Vagina (tissue), 2 donors: ENCODE measurements around the gene PGLYRP3.

ENCODE experiments used
- POLR2AphosphoS5 ChIP-seq, 2 donors: sonication (generic); formaldehyde crosslinking; IDR thresholded peaks; one replicate each; pipeline ENCODE4 v1.9.0; 2017; ENCODE audit warnings: antibody characterized with exemption in 2 of 2, mild to moderate bottlenecking in 2 of 2, low read depth in 1 of 2; ENCODE audit not compliant: insufficient read depth in 1 of 2
- TF ChIP-seq, protein P1 (sequence below), 3 experiments: fragments of 450-650 bp in 2 of 3; fragments of 200-600 bp in 1 of 3; sonication (generic) in 1 of 3; IDR thresholded peaks; one replicate each; pipeline ENCODE4 v1.5.1; 2017 to 2019; ENCODE audit warnings: antibody characterized with exemption in 3 of 3, mild to moderate bottlenecking in 2 of 3, moderate library complexity in 2 of 3

- TF ChIP-seq, protein P1, sequence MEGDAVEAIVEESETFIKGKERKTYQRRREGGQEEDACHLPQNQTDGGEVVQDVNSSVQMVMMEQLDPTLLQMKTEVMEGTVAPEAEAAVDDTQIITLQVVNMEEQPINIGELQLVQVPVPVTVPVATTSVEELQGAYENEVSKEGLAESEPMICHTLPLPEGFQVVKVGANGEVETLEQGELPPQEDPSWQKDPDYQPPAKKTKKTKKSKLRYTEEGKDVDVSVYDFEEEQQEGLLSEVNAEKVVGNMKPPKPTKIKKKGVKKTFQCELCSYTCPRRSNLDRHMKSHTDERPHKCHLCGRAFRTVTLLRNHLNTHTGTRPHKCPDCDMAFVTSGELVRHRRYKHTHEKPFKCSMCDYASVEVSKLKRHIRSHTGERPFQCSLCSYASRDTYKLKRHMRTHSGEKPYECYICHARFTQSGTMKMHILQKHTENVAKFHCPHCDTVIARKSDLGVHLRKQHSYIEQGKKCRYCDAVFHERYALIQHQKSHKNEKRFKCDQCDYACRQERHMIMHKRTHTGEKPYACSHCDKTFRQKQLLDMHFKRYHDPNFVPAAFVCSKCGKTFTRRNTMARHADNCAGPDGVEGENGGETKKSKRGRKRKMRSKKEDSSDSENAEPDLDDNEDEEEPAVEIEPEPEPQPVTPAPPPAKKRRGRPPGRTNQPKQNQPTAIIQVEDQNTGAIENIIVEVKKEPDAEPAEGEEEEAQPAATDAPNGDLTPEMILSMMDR (IDR thresholded peaks at IDR 0.05) = no peak
- TF ChIP-seq POLR2AphosphoS5 (IDR thresholded peaks at IDR 0.05; ENCODE audit: insufficient read depth in 1 of 2, low read depth in 1 of 2) = no peak
Measured at GRCh38 chr1:153357853-153358690, 45.3 kb upstream of the PGLYRP3 start, which contains the start of gene S100A9.
